ENCODE measurements around the gene NECTIN4. TPM values are rescaled to one million over a fixed set of nuclear protein-coding genes. Genes with fewer than 3 reads are reported as not detected.

Gene NECTIN4
- total and polyA plus RNA-seq, 2 of the 13 experiments (the other 11 are each of a cell fraction or from before 2014, with no cell fraction given), result 5.9 to 12.4 TPM

GRCh38 chr1:161045736-161046604 lies 43.4 kb downstream of the NECTIN4 start, which contains the start of gene USF1 (continued):
- peak; percentile 91 for TF ChIP-seq POLR2AphosphoS5 (IDR thresholded peaks at IDR 0.05; ENCODE audit: low read depth, low read length)
- no peak for TF ChIP-seq KMT2A (CRISPR knock-in tag; IDR thresholded peaks at IDR 0.05)
- peak; percentile 73 for TF ChIP-seq KDM5A (IDR thresholded peaks at IDR 0.05; ENCODE audit: borderline replicate concordance, low read length)
- TF ChIP-seq ETV6 (CRISPR knock-in tag; conservative IDR thresholded peaks at IDR 0.05), result no peak
- no peak for TF ChIP-seq ZNF503 (CRISPR knock-in tag; IDR thresholded peaks at IDR 0.05)
- TF ChIP-seq ZNF564 (CRISPR knock-in tag; IDR thresholded peaks at IDR 0.05), result peak; percentile 76
- no peak for TF ChIP-seq XBP1 (CRISPR knock-in tag; IDR thresholded peaks at IDR 0.05)
- TF ChIP-seq SNAPC5 (CRISPR knock-in tag; IDR thresholded peaks at IDR 0.05; ENCODE audit: borderline replicate concordance), result no peak
- TF ChIP-seq ZNF781 (CRISPR knock-in tag; IDR thresholded peaks at IDR 0.05; ENCODE audit: borderline replicate concordance, not compliant biosample characterization), result no peak
- TF ChIP-seq PAXIP1 (CRISPR knock-in tag; conservative IDR thresholded peaks at IDR 0.05), result peak; percentile 45
- TF ChIP-seq NFKBIZ (CRISPR knock-in tag; IDR thresholded peaks at IDR 0.05), result no peak
- peak; percentile 66; the same call in 1 of the 2 replicates for TF ChIP-seq HIVEP1 (CRISPR knock-in tag; IDR thresholded peaks at IDR 0.05)
- no peak for TF ChIP-seq NFYB (CRISPR knock-in tag; IDR thresholded peaks at IDR 0.05)
- TF ChIP-seq ZNF530 (CRISPR knock-in tag; IDR thresholded peaks at IDR 0.05; ENCODE audit: low read depth), result no peak
- TF ChIP-seq PLSCR1 (CRISPR knock-in tag; IDR thresholded peaks at IDR 0.05; ENCODE audit: borderline replicate concordance), result no peak
- peak; percentile 56; the same call in 1 of the 2 replicates for TF ChIP-seq YEATS2 (CRISPR knock-in tag; IDR thresholded peaks at IDR 0.05; ENCODE audit: borderline replicate concordance)
- TF ChIP-seq ZMYM2 (CRISPR knock-in tag; IDR thresholded peaks at IDR 0.05), result 0 out of 2 replicates have a peak, but pooled peaks have one; percentile 22
- peak; percentile 84; the same call in 1 of the 2 replicates for TF ChIP-seq ZNF747 (CRISPR knock-in tag; IDR thresholded peaks at IDR 0.05; ENCODE audit: borderline replicate concordance)
- TF ChIP-seq NR2F6 (IDR thresholded peaks at IDR 0.05), result no peak
- TF ChIP-seq NR2F6 (CRISPR knock-in tag; IDR thresholded peaks at IDR 0.05), result peak; percentile 28; the same call in 1 of the 2 replicates
- peak; percentile 36; the same call in 1 of the 2 replicates for TF ChIP-seq ELF3 (CRISPR knock-in tag; IDR thresholded peaks at IDR 0.05)
- peak; percentile 95 for TF ChIP-seq ELF4 (CRISPR knock-in tag; IDR thresholded peaks at IDR 0.05; ENCODE audit: borderline replicate concordance)
- peak; percentile 78 for TF ChIP-seq HCFC1 (IDR thresholded peaks at IDR 0.05; ENCODE audit: low read depth, low read length)
- TF ChIP-seq ZFP90 (CRISPR knock-in tag; IDR thresholded peaks at IDR 0.05; ENCODE audit: borderline replicate concordance), result no peak
- no peak for TF ChIP-seq NPAS2 (CRISPR knock-in tag; IDR thresholded peaks at IDR 0.05; ENCODE audit: borderline replicate concordance)

Measured in HepG2 (cell line).